GM12878 (cell line): Measurements from ENCODE around the gene MRPL39. TPM values are rescaled to one million over a fixed set of nuclear protein-coding genes. Genes with fewer than 3 reads are reported as not detected.

ENCODE experiments used
- CHD2 ChIP-seq: IDR thresholded peaks from 2 replicates; pipeline ENCODE4 v1.6.1; 2011; ENCODE audit warnings: low read depth, low read length, improper control_type of control experiment, borderline replicate concordance
- HDGF ChIP-seq: fragments of 450-650 bp; IDR thresholded peaks from 2 replicates; pipeline ENCODE4 v1.6.1; 2016; ENCODE audit warnings: antibody characterized with exemption
- JUNB ChIP-seq: IDR thresholded peaks from 2 replicates; pipeline ENCODE4 v1.6.1; 2016; ENCODE audit warnings: antibody characterized with exemption, mild to moderate bottlenecking
- LARP7 ChIP-seq: fragments of 450-650 bp; IDR thresholded peaks from 2 replicates; pipeline ENCODE4 v1.6.1; 2017; ENCODE audit warnings: mild to moderate bottlenecking
- MYB ChIP-seq: fragments of 150-350 bp; IDR thresholded peaks from 2 replicates; pipeline ENCODE4 v1.6.1; 2014; ENCODE audit warnings: mild to moderate bottlenecking, low read depth, low read length, borderline replicate concordance
- MYC ChIP-seq: IDR thresholded peaks from 2 replicates; pipeline ENCODE4 v1.6.1; 2011; ENCODE audit warnings: mild to moderate bottlenecking, low read length, moderate library complexity, inconsistent platforms; ENCODE audit not compliant: insufficient read depth, insufficient replicate concordance, insufficient read length, severe bottlenecking
- NKRF ChIP-seq: fragments of 450-650 bp; conservative IDR thresholded peaks from 2 replicates; pipeline ENCODE4 v1.6.1; 2017; ENCODE audit warnings: mild to moderate bottlenecking, moderate library complexity
- RUNX3 ChIP-seq: IDR thresholded peaks from 2 replicates; pipeline ENCODE4 v1.6.1; 2012; ENCODE audit warnings: low read length, inconsistent platforms
- STAT1 ChIP-seq: fragments of 450-650 bp; conservative IDR thresholded peaks from 2 replicates; pipeline ENCODE4 v1.6.1; 2014; ENCODE audit warnings: antibody characterized with exemption, mild to moderate bottlenecking
- polyA plus RNA-seq, 11 experiments: library from polyadenylated mRNA; depleted of rRNA in 4 of 11; unstranded in 6 of 11; stranded (reverse) in 5 of 11; fragments of >200 nt; fragmentation: Nextera tagmentation in 4 of 11; fragmentation: Illumina TruSeq in 1 of 11; extraction: Ambion mirVana in 4 of 11; extraction: Trizol in 1 of 11; gene quantifications; 1 replicate in 1 of 11; 2 replicates in 10 of 11; pipeline versions ENCODE4 v1.2.1 to v1.2.3, GENCODE V29; 2011 to 2016; ENCODE audit warnings: inconsistent platforms in 2 of 11, missing spikeins in 2 of 11, low read depth in 1 of 11
- total RNA-seq, 4 experiments: library from RNA; depleted of rRNA in 3 of 4; stranded (reverse); fragments of >200 nt in 3 of 4; fragmentation: Illumina TruSeq in 1 of 4; extraction: Trizol in 1 of 4; gene quantifications; 2 replicates each; pipeline versions ENCODE4 v1.2.1 to v1.2.3, GENCODE V29; 2013 to 2021
- TF ChIP-seq, protein P1 (sequence below): fragments of 450-650 bp; IDR thresholded peaks from 2 replicates; pipeline ENCODE4 v1.6.1; 2017; ENCODE audit warnings: mild to moderate bottlenecking, moderate library complexity
- TF ChIP-seq, protein P2 (sequence below): IDR thresholded peaks from 2 replicates; pipeline ENCODE4 v1.6.1; 2012; ENCODE audit warnings: low read length, inconsistent platforms
- TF ChIP-seq, protein P3 (sequence below): fragments of 450-650 bp; IDR thresholded peaks from 2 replicates; pipeline ENCODE4 v1.6.1; 2018; ENCODE audit warnings: borderline replicate concordance, mild to moderate bottlenecking; ENCODE audit not compliant: partially characterized antibody
- TF ChIP-seq, protein P4 (sequence below): fragments of 450-650 bp; IDR thresholded peaks from 2 replicates; pipeline ENCODE4 v1.6.1; 2017; ENCODE audit warnings: borderline replicate concordance

The MRPL39 gene
- total and polyA plus RNA-seq, 10 of the 15 experiments (the other 5 are each of a cell fraction or from before 2014, with no cell fraction given), result 68.8 to 292 (median 120) TPM

GRCh38 chr21:25568246-25568645, 39.0 kb downstream of the MRPL39 start (continued):
- TF ChIP-seq NKRF (no peak), HDGF (no peak), JUNB (no peak), RUNX3 (no peak), LARP7 (no peak), MYB (no peak), MYC (no peak), CHD2 (no peak), STAT1 (no peak)
- TF ChIP-seq, protein P1, sequence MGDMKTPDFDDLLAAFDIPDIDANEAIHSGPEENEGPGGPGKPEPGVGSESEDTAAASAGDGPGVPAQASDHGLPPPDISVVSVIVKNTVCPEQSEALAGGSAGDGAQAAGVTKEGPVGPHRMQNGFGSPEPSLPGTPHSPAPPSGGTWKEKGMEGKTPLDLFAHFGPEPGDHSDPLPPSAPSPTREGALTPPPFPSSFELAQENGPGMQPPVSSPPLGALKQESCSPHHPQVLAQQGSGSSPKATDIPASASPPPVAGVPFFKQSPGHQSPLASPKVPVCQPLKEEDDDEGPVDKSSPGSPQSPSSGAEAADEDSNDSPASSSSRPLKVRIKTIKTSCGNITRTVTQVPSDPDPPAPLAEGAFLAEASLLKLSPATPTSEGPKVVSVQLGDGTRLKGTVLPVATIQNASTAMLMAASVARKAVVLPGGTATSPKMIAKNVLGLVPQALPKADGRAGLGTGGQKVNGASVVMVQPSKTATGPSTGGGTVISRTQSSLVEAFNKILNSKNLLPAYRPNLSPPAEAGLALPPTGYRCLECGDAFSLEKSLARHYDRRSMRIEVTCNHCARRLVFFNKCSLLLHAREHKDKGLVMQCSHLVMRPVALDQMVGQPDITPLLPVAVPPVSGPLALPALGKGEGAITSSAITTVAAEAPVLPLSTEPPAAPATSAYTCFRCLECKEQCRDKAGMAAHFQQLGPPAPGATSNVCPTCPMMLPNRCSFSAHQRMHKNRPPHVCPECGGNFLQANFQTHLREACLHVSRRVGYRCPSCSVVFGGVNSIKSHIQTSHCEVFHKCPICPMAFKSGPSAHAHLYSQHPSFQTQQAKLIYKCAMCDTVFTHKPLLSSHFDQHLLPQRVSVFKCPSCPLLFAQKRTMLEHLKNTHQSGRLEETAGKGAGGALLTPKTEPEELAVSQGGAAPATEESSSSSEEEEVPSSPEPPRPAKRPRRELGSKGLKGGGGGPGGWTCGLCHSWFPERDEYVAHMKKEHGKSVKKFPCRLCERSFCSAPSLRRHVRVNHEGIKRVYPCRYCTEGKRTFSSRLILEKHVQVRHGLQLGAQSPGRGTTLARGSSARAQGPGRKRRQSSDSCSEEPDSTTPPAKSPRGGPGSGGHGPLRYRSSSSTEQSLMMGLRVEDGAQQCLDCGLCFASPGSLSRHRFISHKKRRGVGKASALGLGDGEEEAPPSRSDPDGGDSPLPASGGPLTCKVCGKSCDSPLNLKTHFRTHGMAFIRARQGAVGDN, result no peak
- TF ChIP-seq, protein P2, sequence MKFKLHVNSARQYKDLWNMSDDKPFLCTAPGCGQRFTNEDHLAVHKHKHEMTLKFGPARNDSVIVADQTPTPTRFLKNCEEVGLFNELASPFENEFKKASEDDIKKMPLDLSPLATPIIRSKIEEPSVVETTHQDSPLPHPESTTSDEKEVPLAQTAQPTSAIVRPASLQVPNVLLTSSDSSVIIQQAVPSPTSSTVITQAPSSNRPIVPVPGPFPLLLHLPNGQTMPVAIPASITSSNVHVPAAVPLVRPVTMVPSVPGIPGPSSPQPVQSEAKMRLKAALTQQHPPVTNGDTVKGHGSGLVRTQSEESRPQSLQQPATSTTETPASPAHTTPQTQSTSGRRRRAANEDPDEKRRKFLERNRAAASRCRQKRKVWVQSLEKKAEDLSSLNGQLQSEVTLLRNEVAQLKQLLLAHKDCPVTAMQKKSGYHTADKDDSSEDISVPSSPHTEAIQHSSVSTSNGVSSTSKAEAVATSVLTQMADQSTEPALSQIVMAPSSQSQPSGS, result no peak
- TF ChIP-seq, protein P3, sequence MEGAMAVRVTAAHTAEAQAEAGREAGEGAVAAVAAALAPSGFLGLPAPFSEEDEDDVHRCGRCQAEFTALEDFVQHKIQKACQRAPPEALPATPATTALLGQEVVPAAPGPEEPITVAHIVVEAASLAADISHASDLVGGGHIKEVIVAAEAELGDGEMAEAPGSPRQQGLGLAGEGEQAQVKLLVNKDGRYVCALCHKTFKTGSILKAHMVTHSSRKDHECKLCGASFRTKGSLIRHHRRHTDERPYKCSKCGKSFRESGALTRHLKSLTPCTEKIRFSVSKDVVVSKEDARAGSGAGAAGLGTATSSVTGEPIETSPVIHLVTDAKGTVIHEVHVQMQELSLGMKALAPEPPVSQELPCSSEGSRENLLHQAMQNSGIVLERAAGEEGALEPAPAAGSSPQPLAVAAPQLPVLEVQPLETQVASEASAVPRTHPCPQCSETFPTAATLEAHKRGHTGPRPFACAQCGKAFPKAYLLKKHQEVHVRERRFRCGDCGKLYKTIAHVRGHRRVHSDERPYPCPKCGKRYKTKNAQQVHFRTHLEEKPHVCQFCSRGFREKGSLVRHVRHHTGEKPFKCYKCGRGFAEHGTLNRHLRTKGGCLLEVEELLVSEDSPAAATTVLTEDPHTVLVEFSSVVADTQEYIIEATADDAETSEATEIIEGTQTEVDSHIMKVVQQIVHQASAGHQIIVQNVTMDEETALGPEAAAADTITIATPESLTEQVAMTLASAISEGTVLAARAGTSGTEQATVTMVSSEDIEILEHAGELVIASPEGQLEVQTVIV, result no peak
- TF ChIP-seq, protein P4, sequence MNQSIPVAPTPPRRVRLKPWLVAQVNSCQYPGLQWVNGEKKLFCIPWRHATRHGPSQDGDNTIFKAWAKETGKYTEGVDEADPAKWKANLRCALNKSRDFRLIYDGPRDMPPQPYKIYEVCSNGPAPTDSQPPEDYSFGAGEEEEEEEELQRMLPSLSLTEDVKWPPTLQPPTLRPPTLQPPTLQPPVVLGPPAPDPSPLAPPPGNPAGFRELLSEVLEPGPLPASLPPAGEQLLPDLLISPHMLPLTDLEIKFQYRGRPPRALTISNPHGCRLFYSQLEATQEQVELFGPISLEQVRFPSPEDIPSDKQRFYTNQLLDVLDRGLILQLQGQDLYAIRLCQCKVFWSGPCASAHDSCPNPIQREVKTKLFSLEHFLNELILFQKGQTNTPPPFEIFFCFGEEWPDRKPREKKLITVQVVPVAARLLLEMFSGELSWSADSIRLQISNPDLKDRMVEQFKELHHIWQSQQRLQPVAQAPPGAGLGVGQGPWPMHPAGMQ, result no peak
- TF ChIP-seq, all 136 proteins: peak for 14
